OCI-LY7 (cell line): ENCODE data around the gene DCAF11. TPM values are rescaled to one million over a fixed set of nuclear protein-coding genes. Genes with fewer than 3 reads are reported as not detected.

Source experiments
- BruUV-seq: library from RNA; stranded (reverse); fragments of 400-500 nt; replicated peaks from 2 replicates; lab custom pipeline; 2021; lab: Mats Ljungman, UMichigan
- CTCF ChIA-PET: fragments of 300-600 bp; sonication (Branson Sonifier 250); formaldehyde crosslinking; loops from one replicate; lab custom pipeline; 2022; ENCODE audit warnings: antibody characterized with exemption; ENCODE audit not compliant: unreplicated experiment; lab: Charles Lee
- POLR2A ChIA-PET: fragments of 300-600 bp; sonication (Branson Sonifier 250); formaldehyde crosslinking; loops from one replicate; lab custom pipeline; 2022; ENCODE audit warnings: antibody characterized with exemption; lab: Charles Lee
- DNase-seq: peaks from one replicate; pipeline ENCODE4 v3.0.0-alpha.2; 2015; ENCODE audit warnings: low spot score
- H2AFZ ChIP-seq: fragments of 200-600 bp; sonication (generic), shearing (Covaris generic); 2 replicates; pipeline ENCODE4 v1.6.1; 2014; ENCODE audit warnings: mild to moderate bottlenecking, antibody characterized with exemption, low read length, moderate library complexity
- H3K27ac ChIP-seq: fragments of 200-600 bp; sonication (generic); 2 replicates; pipeline ENCODE4 v1.5.1; 2014; ENCODE audit warnings: mixed run types, low read depth, mild to moderate bottlenecking, moderate library complexity, low read length, inconsistent platforms; ENCODE audit not compliant: poor library complexity, severe bottlenecking
- H3K36me3 ChIP-seq: fragments of 200-600 bp; sonication (generic); 2 replicates; pipeline ENCODE4 v1.6.1; 2014; ENCODE audit warnings: mild to moderate bottlenecking, antibody characterized with exemption, low read length, moderate library complexity, mixed read lengths; ENCODE audit not compliant: insufficient read depth
- H3K4me1 ChIP-seq: fragments of 200-600 bp; sonication (generic); 2 replicates; pipeline ENCODE4 v1.5.1; 2014; ENCODE audit warnings: mild to moderate bottlenecking, low read length; ENCODE audit not compliant: insufficient read depth, poor library complexity, severe bottlenecking
- H3K4me2 ChIP-seq: fragments of 200-600 bp; sonication (generic); 2 replicates; pipeline ENCODE4 v1.6.1; 2014; ENCODE audit warnings: mild to moderate bottlenecking, low read length
- H3K4me3 ChIP-seq: fragments of 200-600 bp; sonication (generic); 2 replicates; pipeline ENCODE4 v1.5.1; 2014; ENCODE audit warnings: mild to moderate bottlenecking, low read depth, low read length; ENCODE audit not compliant: poor library complexity, severe bottlenecking
- H3K79me2 ChIP-seq: fragments of 200-600 bp; sonication (generic); 2 replicates; pipeline ENCODE4 v1.6.1; 2016; ENCODE audit warnings: low read depth, mild to moderate bottlenecking, low read length, moderate library complexity, mixed read lengths; ENCODE audit not compliant: insufficient read depth
- H3K9me2 ChIP-seq: fragments of 200-600 bp; sonication (generic); 2 replicates; pipeline ENCODE4 v1.6.1; 2016; ENCODE audit warnings: mild to moderate bottlenecking, low read length, mixed read lengths; ENCODE audit not compliant: insufficient read depth
- H3K9me3 ChIP-seq: fragments of 200-600 bp; sonication (generic); 2 replicates; pipeline ENCODE4 v1.6.1; 2014; ENCODE audit warnings: mild to moderate bottlenecking, mixed run types, low read length, mixed read lengths
- H4K20me1 ChIP-seq: fragments of 200-600 bp; sonication (generic); 2 replicates; pipeline ENCODE4 v1.6.1; 2014; ENCODE audit warnings: mild to moderate bottlenecking, antibody characterized with exemption, low read length, moderate library complexity, mixed read lengths; ENCODE audit not compliant: insufficient read depth
- EZH2phosphoT487 ChIP-seq: fragments of 200-600 bp; sonication (generic); IDR thresholded peaks from 2 replicates; pipeline ENCODE4 v1.6.1; 2018; ENCODE audit warnings: low read depth, borderline replicate concordance, mild to moderate bottlenecking, mixed run types, antibody characterized with exemption, low read length, moderate library complexity, mixed read lengths
- intact Hi-C: fragments of 100-400 bp; cut with micrococcal nuclease; formaldehyde crosslinking; loops from one replicate; pipeline ENCODE4 v1.10.0; 2022; ENCODE audit not compliant: unreplicated experiment
- total RNA-seq, 2 experiments: library from RNA; depleted of rRNA in 1 of 2; stranded (reverse); fragments of >200 nt in 1 of 2; shearing (Covaris generic) in 1 of 2; gene quantifications; 2 replicates each; pipeline ENCODE4 v1.2.3, GENCODE V29; 2014 to 2022
- TF ChIP-seq, protein P1 (sequence below): fragments of 200-600 bp; sonication (generic); conservative IDR thresholded peaks from 2 replicates; pipeline ENCODE4 v1.5.1; 2014; ENCODE audit warnings: mild to moderate bottlenecking, antibody characterized with exemption, low read length, moderate library complexity, mixed read lengths

DCAF11 gene
- total RNA-seq, 2 experiments from 2014 or later, result 63.6 to 75.5 TPM

GRCh38 chr14:24137529-24138395 lies 23.2 kb downstream of the DCAF11 start:
- TSS peak; percentile 88 for BruUV-seq
- no peak overlapping the region for H2AFZ ChIP-seq
- no peaks in the 10 kb centered on the region for H3K9me3 ChIP-seq
- peaks cover 25% of the 10 kb centered on the region for H3K79me2 ChIP-seq
- ChIA-PET CTCF (interaction anchor here (0.6 to 2.1 kb wide), 3 partner anchors 8 to 29 kb away, joined by 3 to 12 read pairs (median 4); partner anchors contain the start of genes DCAF11 and NRL), POLR2A (interaction anchor here (0.6 to 4.1 kb wide), 10 partner anchors 9 to 93 kb away, joined by 3 to 43 read pairs (median 4); partner anchors contain the start of genes DCAF11, IRF9, NRL and PCK2)
- peak overlapping the region; percentile 46 for H3K27ac ChIP-seq
- H3K4me3 ChIP-seq, result peak overlapping the region; percentile 98
- H4K20me1 ChIP-seq, result 0 out of 2 replicates have a peak, but pooled peaks cover 6% of the 10 kb centered on the region
- H3K4me1 ChIP-seq, result peaks cover 42% of the 10 kb centered on the region
- intact Hi-C loops, result no loop called here
- TF ChIP-seq, protein P1, sequence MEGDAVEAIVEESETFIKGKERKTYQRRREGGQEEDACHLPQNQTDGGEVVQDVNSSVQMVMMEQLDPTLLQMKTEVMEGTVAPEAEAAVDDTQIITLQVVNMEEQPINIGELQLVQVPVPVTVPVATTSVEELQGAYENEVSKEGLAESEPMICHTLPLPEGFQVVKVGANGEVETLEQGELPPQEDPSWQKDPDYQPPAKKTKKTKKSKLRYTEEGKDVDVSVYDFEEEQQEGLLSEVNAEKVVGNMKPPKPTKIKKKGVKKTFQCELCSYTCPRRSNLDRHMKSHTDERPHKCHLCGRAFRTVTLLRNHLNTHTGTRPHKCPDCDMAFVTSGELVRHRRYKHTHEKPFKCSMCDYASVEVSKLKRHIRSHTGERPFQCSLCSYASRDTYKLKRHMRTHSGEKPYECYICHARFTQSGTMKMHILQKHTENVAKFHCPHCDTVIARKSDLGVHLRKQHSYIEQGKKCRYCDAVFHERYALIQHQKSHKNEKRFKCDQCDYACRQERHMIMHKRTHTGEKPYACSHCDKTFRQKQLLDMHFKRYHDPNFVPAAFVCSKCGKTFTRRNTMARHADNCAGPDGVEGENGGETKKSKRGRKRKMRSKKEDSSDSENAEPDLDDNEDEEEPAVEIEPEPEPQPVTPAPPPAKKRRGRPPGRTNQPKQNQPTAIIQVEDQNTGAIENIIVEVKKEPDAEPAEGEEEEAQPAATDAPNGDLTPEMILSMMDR, result no peak
- no peak for TF ChIP-seq EZH2phosphoT487
- peak overlapping the region; percentile 89 for H3K4me2 ChIP-seq
- peaks cover 29% of the 10 kb centered on the region for H3K36me3 ChIP-seq
- H3K9me2 ChIP-seq, result no peaks in the 10 kb centered on the region
- no peak for DNase-seq

- ChIA-PET CTCF (no interaction called here), POLR2A (interaction anchor here (1.1 to 4.1 kb wide), 4 partner anchors 21 to 44 kb away, joined by 3 to 43 read pairs (median 4); partner anchors contain the start of genes DCAF11, NRL and PCK2)
- Histone ChIP-seq H3K4me1 (peaks cover 42% of the 10 kb centered on the region), H2AFZ (no peak overlapping the region), H4K20me1 (0 out of 2 replicates have a peak, but pooled peaks cover 6% of the 10 kb centered on the region), H3K9me3 (no peaks in the 10 kb centered on the region), H3K9me2 (no peaks in the 10 kb centered on the region), H3K4me2 (peak overlapping the region; percentile 89), H3K79me2 (peaks cover 25% of the 10 kb centered on the region), H3K27ac (no peak overlapping the region), H3K36me3 (peaks cover 38% of the 10 kb centered on the region), H3K4me3 (peak overlapping the region; percentile 85)
- DNase-seq, result no peak
- intact Hi-C loops, result no loop called here
- no peak for TF ChIP-seq EZH2phosphoT487
- TF ChIP-seq, protein P1, result no peak
- no TSS peak for BruUV-seq
Measured at GRCh38 chr14:24138396-24139271, 24.1 kb downstream of the DCAF11 start.
